Epithelial cell of esophagus (primary cell): ENCODE measurements around the gene CD52.

Source experiments
- DNase-seq: peaks from one replicate; pipeline ENCODE4 v3.0.0; 2010; ENCODE audit warnings: low read depth
- H3K4me3 ChIP-seq: 2 replicates; pipeline ENCODE4 v1.5.1; 2011; ENCODE audit warnings: mild to moderate bottlenecking, low read length, control low read depth
- TF ChIP-seq, protein P1 (sequence below): IDR thresholded peaks from 2 replicates; pipeline ENCODE4 v1.5.1; 2011; ENCODE audit warnings: low read depth, mild to moderate bottlenecking, low read length, control low read depth, inconsistent platforms; ENCODE audit not compliant: insufficient read depth; ENCODE audit errors: missing control alignments

CD52 gene

DNA sequence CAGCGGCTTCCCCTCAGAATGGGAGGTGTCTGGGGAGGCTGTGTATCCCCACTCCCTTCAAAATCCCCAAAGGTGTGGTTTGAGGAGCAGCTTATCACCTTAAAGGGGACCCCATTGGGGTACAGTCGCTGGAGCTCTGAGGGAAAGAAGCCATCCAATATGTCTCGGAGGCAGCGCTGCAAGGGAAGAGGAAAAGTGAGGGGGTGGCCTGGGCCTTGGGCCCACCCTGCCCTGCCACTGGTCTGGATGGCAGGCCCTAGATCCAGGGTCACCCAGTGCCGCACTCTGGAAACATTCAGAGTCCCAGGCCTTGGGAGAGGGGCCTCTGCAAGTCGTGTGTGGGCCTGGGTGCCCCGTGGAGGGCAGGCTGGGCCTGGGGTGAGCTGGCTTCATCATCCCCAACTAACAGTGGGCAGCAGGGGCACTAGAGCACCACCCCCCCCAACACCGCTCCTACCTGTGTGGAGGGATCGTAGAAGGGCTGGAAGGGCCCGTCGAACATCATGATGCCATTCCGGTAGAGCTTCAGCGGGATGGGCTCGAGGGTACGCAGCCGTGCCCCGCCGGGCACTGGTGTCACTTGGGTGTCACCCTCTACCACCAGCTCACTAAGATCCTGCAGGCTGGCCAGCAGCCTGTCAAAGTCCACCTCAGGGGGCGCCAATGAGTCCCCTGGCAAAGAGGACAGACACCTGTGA is 32.2 kb upstream of the CD52 start:
- TF ChIP-seq, protein P1, sequence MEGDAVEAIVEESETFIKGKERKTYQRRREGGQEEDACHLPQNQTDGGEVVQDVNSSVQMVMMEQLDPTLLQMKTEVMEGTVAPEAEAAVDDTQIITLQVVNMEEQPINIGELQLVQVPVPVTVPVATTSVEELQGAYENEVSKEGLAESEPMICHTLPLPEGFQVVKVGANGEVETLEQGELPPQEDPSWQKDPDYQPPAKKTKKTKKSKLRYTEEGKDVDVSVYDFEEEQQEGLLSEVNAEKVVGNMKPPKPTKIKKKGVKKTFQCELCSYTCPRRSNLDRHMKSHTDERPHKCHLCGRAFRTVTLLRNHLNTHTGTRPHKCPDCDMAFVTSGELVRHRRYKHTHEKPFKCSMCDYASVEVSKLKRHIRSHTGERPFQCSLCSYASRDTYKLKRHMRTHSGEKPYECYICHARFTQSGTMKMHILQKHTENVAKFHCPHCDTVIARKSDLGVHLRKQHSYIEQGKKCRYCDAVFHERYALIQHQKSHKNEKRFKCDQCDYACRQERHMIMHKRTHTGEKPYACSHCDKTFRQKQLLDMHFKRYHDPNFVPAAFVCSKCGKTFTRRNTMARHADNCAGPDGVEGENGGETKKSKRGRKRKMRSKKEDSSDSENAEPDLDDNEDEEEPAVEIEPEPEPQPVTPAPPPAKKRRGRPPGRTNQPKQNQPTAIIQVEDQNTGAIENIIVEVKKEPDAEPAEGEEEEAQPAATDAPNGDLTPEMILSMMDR, result peak; percentile 31
- DNase-seq, result no peak
- H3K4me3 ChIP-seq, result no peak overlapping the region

DNA sequence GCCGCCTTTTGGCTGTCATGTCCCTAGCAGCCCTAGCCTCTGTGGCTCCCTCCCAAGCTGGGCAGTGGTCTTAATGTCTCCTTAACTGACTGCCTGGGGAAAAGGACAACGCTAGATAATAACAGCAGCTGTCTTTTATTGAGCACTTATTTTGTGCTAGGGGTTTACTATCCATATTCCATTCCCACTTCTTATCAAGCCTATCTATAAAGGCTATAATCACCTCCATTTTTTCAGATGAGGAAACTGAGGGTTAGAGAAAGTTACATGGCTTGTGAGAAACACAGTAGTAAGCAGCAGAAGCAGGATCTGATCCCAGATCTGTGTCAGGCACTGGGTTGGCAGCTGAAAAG is 31.7 kb upstream of the CD52 start:
- no peak overlapping the region for H3K4me3 ChIP-seq
- no peak for DNase-seq
- TF ChIP-seq, protein P1, result no peak

DNA sequence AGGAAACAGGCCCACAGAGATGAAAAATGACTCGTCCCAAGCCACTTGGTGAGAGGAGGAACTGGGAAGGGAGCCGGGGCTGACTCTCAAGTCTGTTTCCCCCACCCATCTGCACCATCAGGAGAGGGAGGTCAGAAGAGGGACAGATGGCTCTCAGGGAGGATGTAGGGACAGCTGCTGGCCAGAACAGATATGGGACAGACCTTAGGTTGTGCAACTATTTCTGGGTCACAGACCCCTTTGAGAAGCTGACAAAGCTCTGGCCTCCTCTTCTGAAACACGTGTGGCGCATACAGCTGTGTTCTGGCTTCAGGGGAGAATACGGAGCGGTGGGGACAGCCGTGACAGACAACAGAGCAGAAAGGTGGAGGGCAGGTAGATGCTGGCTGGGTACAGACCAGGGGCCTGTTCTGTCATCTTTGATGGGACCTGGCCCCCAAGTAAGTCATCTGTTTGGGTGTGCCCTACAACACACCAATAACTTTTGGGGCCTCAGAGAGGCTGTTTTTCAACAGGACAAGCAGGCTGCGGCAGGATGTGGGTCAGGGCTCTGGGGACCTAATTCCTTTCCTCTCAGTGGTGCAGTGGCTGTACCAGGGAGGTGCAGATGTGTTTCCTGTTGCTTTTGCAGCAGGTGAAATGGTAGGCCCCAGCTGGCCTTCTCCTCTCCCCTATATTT is 30.6 kb upstream of the CD52 start:
- DNase-seq, result no peak
- TF ChIP-seq, protein P1, result no peak
- H3K4me3 ChIP-seq, result no peak overlapping the region

DNA sequence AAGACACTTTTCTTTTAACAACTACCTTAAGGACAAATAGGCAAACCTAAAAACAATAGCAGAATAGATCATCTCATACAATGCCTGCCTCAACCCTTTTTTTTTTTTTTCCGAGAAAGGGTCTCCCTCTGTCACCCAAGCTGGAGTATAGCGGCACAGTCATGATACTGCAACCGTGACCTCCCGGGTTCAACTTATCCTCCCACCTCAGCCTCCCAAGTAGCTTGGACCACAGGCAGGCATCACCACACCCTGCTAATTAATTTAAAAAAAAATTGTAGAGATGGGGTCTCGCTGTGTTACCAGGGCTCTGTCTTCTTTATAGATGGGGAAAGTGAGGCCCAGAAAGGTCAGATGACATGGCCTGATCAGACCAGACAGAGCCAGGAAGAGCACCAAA is 29.9 kb upstream of the CD52 start:
- DNase-seq, result no peak
- TF ChIP-seq, protein P1, result no peak
- no peak overlapping the region for H3K4me3 ChIP-seq

DNA sequence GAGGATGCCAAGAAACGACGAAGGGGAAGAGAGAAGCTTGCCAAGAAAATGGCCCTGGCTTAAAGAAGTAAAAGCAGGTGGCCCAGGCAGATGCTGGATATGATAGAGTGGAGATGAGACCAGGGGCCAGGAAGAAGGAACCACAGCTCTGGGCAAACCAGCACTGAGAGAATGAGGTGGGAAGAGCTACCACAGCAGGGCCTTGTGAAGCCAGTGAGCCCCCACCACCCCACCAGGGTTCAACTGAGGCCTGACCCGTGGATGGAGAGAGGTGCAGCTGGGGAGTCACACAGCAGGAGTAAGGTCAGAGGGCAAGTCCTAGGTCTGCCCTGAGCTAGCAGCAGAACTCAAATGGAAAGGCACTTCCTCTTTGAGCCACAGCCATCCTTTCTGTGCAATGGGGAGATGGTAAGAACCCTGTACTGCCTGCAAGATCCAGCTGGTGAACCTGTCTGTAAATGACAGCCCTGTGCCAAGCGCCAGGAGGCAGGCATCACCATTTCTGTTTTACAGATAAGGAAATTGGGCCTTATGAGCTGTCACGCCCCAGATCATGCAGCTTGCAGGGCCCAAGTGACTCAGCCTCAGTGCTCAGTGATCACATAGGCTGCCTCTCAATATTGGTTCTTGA is 29.3 kb upstream of the CD52 start:
- DNase-seq, result peak; percentile 64
- TF ChIP-seq, protein P1, result no peak
- H3K4me3 ChIP-seq, result no peak overlapping the region

DNA sequence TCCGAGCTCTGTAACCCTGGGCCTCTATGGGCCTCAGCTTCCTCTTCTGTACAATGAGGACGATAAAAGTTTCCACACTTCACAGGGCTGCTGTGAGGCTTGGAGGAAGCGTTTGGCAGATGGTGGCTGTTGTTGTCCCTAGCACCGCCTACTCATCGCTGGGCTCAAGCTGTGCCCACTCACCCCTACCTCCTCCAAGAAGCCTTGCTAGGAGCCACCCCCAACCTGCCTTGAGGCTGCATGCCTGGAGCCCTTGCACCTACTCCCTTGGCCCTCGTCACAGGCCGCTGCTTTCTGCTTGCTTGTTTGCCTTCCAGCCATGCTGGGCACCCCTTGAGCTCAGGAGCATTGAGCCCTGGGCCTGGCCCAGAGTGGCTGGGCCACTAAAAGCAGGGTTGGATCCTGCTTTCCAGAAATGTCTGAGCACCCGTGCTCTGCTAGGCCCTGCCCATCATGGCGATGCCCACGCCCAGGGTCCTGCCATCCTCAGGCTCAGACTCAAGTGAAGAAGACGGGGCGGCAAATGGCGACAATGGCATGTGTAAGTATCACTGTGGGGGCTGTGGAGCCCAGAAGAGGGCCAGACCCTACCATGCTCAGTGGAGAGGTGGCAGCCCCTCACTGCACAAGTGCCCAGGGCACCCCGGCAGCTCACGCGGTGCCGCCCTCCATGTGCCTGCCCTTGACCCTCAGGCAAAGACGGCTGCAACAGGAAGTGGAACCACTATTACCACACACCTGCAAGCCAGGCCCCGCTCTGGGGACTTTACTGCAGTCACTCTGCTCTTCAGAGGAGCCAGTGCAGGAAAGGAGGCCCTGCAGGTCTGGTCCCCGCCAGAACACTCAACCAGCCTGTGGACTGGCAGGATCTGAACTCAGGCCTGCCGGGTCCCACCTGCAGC is 28.3 kb upstream of the CD52 start:
- TF ChIP-seq, protein P1, result no peak
- no peak for DNase-seq
- H3K4me3 ChIP-seq, result no peak overlapping the region
